HEK293 (cell line): ENCODE results near the gene DDIT3.

Experiments used
- CTCF ChIA-PET: fragments of 350-600 bp; formaldehyde crosslinking; extraction: SDS; loops from one replicate; lab custom pipeline; 2021; ENCODE audit warnings: antibody characterized with exemption; lab: Yijun Ruan, JAX
- POLR2A ChIA-PET: fragments of 300-600 bp; formaldehyde crosslinking; extraction: SDS; loops from one replicate; lab custom pipeline; 2020; ENCODE audit warnings: antibody characterized with exemption, inconsistent platforms; lab: Yijun Ruan, JAX
- H3K27ac ChIP-seq: fragments of 200-500 bp; sonication (Bioruptor generic); 2 replicates; pipeline ENCODE4 v1.5.1; 2014; ENCODE audit warnings: low read depth, low read length, control low read depth, inconsistent platforms; ENCODE audit errors: extremely low read depth
- H3K36me3 ChIP-seq, 2 experiments: fragments of 200-500 bp in 1 of 2; sonication (Bioruptor generic) in 1 of 2; 1 replicate in 1 of 2; 2 replicates in 1 of 2; pipeline ENCODE4 v1.5.1; 2014 to 2017; ENCODE audit warnings: inconsistent platforms in 2 of 2, low read length in 2 of 2; ENCODE audit not compliant: control insufficient read depth in 2 of 2, insufficient read depth in 1 of 2
- H3K4me1 ChIP-seq: fragments of 200-500 bp; sonication (Bioruptor generic); 2 replicates; pipeline ENCODE4 v1.5.1; 2014; ENCODE audit warnings: mild to moderate bottlenecking, low read length, inconsistent platforms; ENCODE audit not compliant: control insufficient read depth, insufficient read depth
- H3K4me3 ChIP-seq: 2 replicates; pipeline ENCODE4 v1.5.1; 2011; ENCODE audit warnings: low read depth, mild to moderate bottlenecking, control low read depth, low read length, moderate library complexity
- H3K9me3 ChIP-seq: fragments of 200-500 bp; sonication (Bioruptor generic); 2 replicates; pipeline ENCODE4 v1.5.1; 2014; ENCODE audit warnings: low read depth, low read length, inconsistent platforms; ENCODE audit not compliant: control insufficient read depth, insufficient read depth
- KLF7 ChIP-seq: fragments of 450-650 bp; formaldehyde crosslinking; IDR thresholded peaks from 2 replicates; pipeline ENCODE4 v1.5.1; 2016; ENCODE audit warnings: missing biosample characterization, missing genetic modification characterization, borderline replicate concordance
- MYNN ChIP-seq: fragments of 450-650 bp; formaldehyde crosslinking; IDR thresholded peaks from 2 replicates; pipeline ENCODE4 v1.5.1; 2016; ENCODE audit warnings: missing biosample characterization, missing genetic modification characterization, borderline replicate concordance
- ZBTB1 ChIP-seq: fragments of 450-650 bp; formaldehyde crosslinking; IDR thresholded peaks from 2 replicates; pipeline ENCODE4 v1.5.1; 2016; ENCODE audit warnings: missing biosample characterization, missing genetic modification characterization
- ZNF530 ChIP-seq: fragments of 450-650 bp; formaldehyde crosslinking; IDR thresholded peaks from 2 replicates; pipeline ENCODE4 v1.5.1; 2016; ENCODE audit warnings: low read depth, missing biosample characterization, missing genetic modification characterization
- ZSCAN16 ChIP-seq: fragments of 450-650 bp; formaldehyde crosslinking; IDR thresholded peaks from 2 replicates; pipeline ENCODE4 v1.5.1; 2016; ENCODE audit warnings: missing biosample characterization, missing genetic modification characterization
- ZSCAN30 ChIP-seq: fragments of 450-650 bp; IDR thresholded peaks from 2 replicates; pipeline ENCODE4 v1.5.1; 2018; ENCODE audit warnings: missing biosample characterization, mild to moderate bottlenecking, missing genetic modification characterization, moderate library complexity
- TF ChIP-seq, protein P1 (sequence below): fragments of 450-650 bp; formaldehyde crosslinking; IDR thresholded peaks from 2 replicates; pipeline ENCODE4 v1.5.1; 2016; ENCODE audit warnings: missing biosample characterization, missing genetic modification characterization, borderline replicate concordance
- TF ChIP-seq, protein P2 (sequence below): fragments of 450-650 bp; formaldehyde crosslinking; IDR thresholded peaks from 2 replicates; pipeline ENCODE4 v1.5.1; 2016; ENCODE audit warnings: missing biosample characterization, missing genetic modification characterization
- TF ChIP-seq, protein P3 (sequence below): fragments of 450-650 bp; formaldehyde crosslinking; IDR thresholded peaks from 2 replicates; pipeline ENCODE4 v1.5.1; 2016; ENCODE audit warnings: missing biosample characterization, missing genetic modification characterization
- TF ChIP-seq, protein P4 (sequence below): fragments of 450-650 bp; formaldehyde crosslinking; IDR thresholded peaks from 2 replicates; pipeline ENCODE4 v1.5.1; 2016; ENCODE audit warnings: missing biosample characterization, missing genetic modification characterization

The DDIT3 gene

DNA sequence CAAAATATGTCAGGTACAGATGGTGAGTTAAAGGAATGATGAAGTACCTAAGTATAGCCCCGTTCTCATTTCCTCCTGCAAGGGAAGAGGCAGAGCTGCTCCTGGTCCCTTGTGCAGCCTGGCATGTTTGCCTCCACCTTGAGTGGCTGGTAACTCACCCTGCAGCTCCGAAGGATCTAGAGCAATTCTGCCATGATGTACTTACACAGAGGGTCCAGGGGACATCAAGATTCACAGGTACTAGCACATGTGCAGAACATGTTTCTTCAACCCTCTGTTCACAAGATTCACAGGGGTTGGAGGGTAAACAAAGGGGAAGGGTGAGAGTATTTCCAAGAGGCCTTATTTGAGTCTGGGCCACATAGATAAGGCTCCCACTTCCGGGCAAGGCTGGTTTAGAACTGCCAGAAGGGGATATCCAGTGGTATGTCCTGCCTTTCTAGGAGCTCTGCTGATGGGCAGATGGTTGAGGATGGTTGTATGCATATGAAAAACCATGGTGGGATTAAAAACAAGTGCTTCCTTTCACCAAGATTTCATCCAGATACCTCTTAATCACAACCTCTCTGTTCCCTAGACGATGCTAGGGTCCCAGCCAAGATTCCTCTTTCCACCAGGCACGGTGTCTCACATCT, 18.9 kb upstream of the DDIT3 start:
- TF ChIP-seq, protein P1, sequence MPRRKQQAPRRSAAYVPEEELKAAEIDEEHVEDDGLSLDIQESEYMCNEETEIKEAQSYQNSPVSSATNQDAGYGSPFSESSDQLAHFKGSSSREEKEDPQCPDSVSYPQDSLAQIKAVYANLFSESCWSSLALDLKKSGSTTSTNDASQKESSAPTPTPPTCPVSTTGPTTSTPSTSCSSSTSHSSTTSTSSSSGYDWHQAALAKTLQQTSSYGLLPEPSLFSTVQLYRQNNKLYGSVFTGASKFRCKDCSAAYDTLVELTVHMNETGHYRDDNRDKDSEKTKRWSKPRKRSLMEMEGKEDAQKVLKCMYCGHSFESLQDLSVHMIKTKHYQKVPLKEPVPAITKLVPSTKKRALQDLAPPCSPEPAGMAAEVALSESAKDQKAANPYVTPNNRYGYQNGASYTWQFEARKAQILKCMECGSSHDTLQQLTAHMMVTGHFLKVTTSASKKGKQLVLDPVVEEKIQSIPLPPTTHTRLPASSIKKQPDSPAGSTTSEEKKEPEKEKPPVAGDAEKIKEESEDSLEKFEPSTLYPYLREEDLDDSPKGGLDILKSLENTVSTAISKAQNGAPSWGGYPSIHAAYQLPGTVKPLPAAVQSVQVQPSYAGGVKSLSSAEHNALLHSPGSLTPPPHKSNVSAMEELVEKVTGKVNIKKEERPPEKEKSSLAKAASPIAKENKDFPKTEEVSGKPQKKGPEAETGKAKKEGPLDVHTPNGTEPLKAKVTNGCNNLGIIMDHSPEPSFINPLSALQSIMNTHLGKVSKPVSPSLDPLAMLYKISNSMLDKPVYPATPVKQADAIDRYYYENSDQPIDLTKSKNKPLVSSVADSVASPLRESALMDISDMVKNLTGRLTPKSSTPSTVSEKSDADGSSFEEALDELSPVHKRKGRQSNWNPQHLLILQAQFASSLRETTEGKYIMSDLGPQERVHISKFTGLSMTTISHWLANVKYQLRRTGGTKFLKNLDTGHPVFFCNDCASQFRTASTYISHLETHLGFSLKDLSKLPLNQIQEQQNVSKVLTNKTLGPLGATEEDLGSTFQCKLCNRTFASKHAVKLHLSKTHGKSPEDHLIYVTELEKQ (tag by site-specific recombination): no peak
- TF ChIP-seq, protein P2, sequence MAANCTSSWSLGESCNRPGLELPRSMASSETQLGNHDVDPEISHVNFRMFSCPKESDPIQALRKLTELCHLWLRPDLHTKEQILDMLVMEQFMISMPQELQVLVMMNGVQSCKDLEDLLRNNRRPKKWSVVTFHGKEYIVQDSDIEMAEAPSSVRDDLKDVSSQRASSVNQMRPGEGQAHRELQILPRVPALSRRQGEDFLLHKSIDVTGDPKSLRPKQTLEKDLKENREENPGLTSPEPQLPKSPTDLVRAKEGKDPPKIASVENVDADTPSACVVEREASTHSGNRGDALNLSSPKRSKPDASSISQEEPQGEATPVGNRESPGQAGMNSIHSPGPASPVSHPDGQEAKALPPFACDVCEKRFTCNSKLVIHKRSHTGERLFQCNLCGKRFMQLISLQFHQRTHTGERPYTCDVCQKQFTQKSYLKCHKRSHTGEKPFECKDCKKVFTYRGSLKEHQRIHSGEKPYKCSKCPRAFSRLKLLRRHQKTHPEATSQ: no peak
- TF ChIP-seq MYNN (tag by site-specific recombination) (no peak), KLF7 (tag by site-specific recombination) (no peak), ZNF530 (tag by site-specific recombination) (no peak), ZSCAN16 (tag by site-specific recombination) (no peak), ZBTB1 (tag by site-specific recombination) (no peak)
- TF ChIP-seq, protein P3, sequence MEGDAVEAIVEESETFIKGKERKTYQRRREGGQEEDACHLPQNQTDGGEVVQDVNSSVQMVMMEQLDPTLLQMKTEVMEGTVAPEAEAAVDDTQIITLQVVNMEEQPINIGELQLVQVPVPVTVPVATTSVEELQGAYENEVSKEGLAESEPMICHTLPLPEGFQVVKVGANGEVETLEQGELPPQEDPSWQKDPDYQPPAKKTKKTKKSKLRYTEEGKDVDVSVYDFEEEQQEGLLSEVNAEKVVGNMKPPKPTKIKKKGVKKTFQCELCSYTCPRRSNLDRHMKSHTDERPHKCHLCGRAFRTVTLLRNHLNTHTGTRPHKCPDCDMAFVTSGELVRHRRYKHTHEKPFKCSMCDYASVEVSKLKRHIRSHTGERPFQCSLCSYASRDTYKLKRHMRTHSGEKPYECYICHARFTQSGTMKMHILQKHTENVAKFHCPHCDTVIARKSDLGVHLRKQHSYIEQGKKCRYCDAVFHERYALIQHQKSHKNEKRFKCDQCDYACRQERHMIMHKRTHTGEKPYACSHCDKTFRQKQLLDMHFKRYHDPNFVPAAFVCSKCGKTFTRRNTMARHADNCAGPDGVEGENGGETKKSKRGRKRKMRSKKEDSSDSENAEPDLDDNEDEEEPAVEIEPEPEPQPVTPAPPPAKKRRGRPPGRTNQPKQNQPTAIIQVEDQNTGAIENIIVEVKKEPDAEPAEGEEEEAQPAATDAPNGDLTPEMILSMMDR (tag by site-specific recombination): no peak
- TF ChIP-seq, protein P4, sequence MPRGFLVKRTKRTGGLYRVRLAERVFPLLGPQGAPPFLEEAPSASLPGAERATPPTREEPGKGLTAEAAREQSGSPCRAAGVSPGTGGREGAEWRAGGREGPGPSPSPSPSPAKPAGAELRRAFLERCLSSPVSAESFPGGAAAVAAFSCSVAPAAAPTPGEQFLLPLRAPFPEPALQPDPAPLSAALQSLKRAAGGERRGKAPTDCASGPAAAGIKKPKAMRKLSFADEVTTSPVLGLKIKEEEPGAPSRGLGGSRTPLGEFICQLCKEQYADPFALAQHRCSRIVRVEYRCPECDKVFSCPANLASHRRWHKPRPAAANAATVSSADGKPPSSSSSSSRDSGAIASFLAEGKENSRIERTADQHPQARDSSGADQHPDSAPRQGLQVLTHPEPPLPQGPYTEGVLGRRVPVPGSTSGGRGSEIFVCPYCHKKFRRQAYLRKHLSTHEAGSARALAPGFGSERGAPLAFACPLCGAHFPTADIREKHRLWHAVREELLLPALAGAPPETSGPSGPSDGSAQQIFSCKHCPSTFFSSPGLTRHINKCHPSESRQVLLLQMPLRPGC (tag by site-specific recombination): no peak
- Histone ChIP-seq H3K9me3 (no peaks in the 10 kb centered on the region), H3K4me3 (no peak overlapping the region), H3K36me3 (peaks cover 5 to 88% of the 10 kb centered on the region in 2 experiments; a peak in 2 of 3 replicates), H3K27ac (no peak overlapping the region), H3K4me1 (no peaks in the 10 kb centered on the region)
- ChIA-PET POLR2A (interaction anchor here (1.6 to 2.7 kb wide), 3 partner anchors 8 to 18 kb away, joined by 3 to 16 read pairs (median 10); partner anchors contain the start of gene DCTN2), CTCF (no interaction called here)

DNA sequence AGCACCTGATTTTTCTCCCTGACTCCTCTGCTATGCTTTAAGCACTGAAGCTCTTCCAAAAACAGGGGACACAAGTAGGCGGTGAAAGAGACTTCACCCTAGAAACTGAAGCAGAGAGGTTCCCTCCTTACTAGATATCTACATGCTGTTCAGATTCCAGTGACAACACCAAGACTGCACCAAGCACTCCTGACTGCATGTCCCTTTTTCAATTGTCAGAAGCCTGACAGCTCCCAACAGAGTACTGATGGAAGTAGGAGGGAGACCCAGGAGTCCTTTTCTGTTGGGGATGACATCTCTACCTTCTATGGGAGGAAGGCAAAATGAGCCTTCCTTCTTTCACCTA, 16.3 kb upstream of the DDIT3 start:
- ChIA-PET POLR2A (interaction anchor here (0.6 to 0.7 kb wide), 2 partner anchors 32 to 34 kb away, joined by 3 to 6 read pairs; no protein-coding TSS in a partner anchor), CTCF (interaction anchor here (0.6 to 0.7 kb wide), 3 partner anchors 70 to 329 kb away, joined by 3 to 8 read pairs (median 4); no protein-coding TSS in a partner anchor)
- H3K4me1 ChIP-seq: no peaks in the 10 kb centered on the region
- TF ChIP-seq ZSCAN30 (tag by site-specific recombination): no peak
- no peak overlapping the region for H3K4me3 ChIP-seq
- H3K27ac ChIP-seq: no peak overlapping the region
- no peaks in the 10 kb centered on the region for H3K9me3 ChIP-seq
- peaks cover 17 to 91% of the 10 kb centered on the region in 2 experiments for H3K36me3 ChIP-seq
